Measurements from ENCODE around the gene CACNA1E. TPM values are rescaled to one million over a fixed set of nuclear protein-coding genes. Genes with fewer than 3 reads are reported as not detected.

Gene CACNA1E
- total RNA-seq, 2 experiments from 2014 or later: 0.08 TPM; not detected in 1

GRCh38 chr1:181632492-181632891, 149.2 kb downstream of the CACNA1E start:
- DNase-seq: no peak
- H3K9me3 Mint-ChIP-seq (ENCODE audit: insufficient read depth): no peaks in the 10 kb centered on the region
- CTCF ChIA-PET: no interaction called here
- H3K36me3 Mint-ChIP-seq (ENCODE audit: low read depth): no peaks in the 10 kb centered on the region
- no peak overlapping the region for H3K4me3 Mint-ChIP-seq
- H3K27ac Mint-ChIP-seq: no peak overlapping the region
- no peak for ATAC-seq
- POLR2A ChIA-PET: no interaction called here
- peaks cover 13% of the 10 kb centered on the region for H3K27me3 Mint-ChIP-seq (ENCODE audit: low read depth)
- H3K4me1 Mint-ChIP-seq (ENCODE audit: low read depth): no peaks in the 10 kb centered on the region

- H3K9me3 Mint-ChIP-seq (ENCODE audit: insufficient read depth): no peaks in the 10 kb centered on the region
- DNase-seq (no peak), ATAC-seq (no peak)
- CTCF ChIA-PET: no interaction called here
- no peak overlapping the region for H3K4me3 Mint-ChIP-seq
- H3K4me1 Mint-ChIP-seq (ENCODE audit: low read depth): no peaks in the 10 kb centered on the region
- no peaks in the 10 kb centered on the region for H3K36me3 Mint-ChIP-seq (ENCODE audit: low read depth)
- POLR2A ChIA-PET: no interaction called here
- H3K27me3 Mint-ChIP-seq (ENCODE audit: low read depth): peaks cover 13% of the 10 kb centered on the region
- no peak overlapping the region for H3K27ac Mint-ChIP-seq
Measured at GRCh38 chr1:181632960-181633359, 149.6 kb downstream of the CACNA1E start.

- DNase-seq (peak; percentile 0), ATAC-seq (no peak)
- ChIA-PET POLR2A (no interaction called here), CTCF (no interaction called here)
- H3K9me3 Mint-ChIP-seq (ENCODE audit: insufficient read depth): no peaks in the 10 kb centered on the region
- peaks cover 4% of the 10 kb centered on the region for H3K27me3 Mint-ChIP-seq (ENCODE audit: low read depth)
- no peaks in the 10 kb centered on the region for H3K36me3 Mint-ChIP-seq (ENCODE audit: low read depth)
- no peak overlapping the region for H3K27ac Mint-ChIP-seq
- no peak overlapping the region for H3K4me3 Mint-ChIP-seq
- no peaks in the 10 kb centered on the region for H3K4me1 Mint-ChIP-seq (ENCODE audit: low read depth)
Measured at GRCh38 chr1:181635110-181635509, 151.8 kb downstream of the CACNA1E start.

- H3K4me1 Mint-ChIP-seq (ENCODE audit: low read depth): no peaks in the 10 kb centered on the region
- no peaks in the 10 kb centered on the region for H3K9me3 Mint-ChIP-seq (ENCODE audit: insufficient read depth)
- no peaks in the 10 kb centered on the region for H3K36me3 Mint-ChIP-seq (ENCODE audit: low read depth)
- DNase-seq (no peak), ATAC-seq (no peak)
- ChIA-PET CTCF (no interaction called here), POLR2A (no interaction called here)
- H3K4me3 Mint-ChIP-seq: no peak overlapping the region
- peaks cover 4% of the 10 kb centered on the region for H3K27me3 Mint-ChIP-seq (ENCODE audit: low read depth)
- H3K27ac Mint-ChIP-seq: no peak overlapping the region
Measured at GRCh38 chr1:181637998-181638397, 154.7 kb downstream of the CACNA1E start.

- Mint-ChIP-seq H3K4me1 (ENCODE audit: low read depth) (no peaks in the 10 kb centered on the region), H3K27me3 (ENCODE audit: low read depth) (no peaks in the 10 kb centered on the region), H3K4me3 (no peak overlapping the region), H3K36me3 (ENCODE audit: low read depth) (no peaks in the 10 kb centered on the region), H3K9me3 (ENCODE audit: insufficient read depth) (no peaks in the 10 kb centered on the region), H3K27ac (no peak overlapping the region)
- DNase-seq (no peak), ATAC-seq (no peak)
- ChIA-PET POLR2A (no interaction called here), CTCF (no interaction called here)
Measured at GRCh38 chr1:181640956-181641355, 157.6 kb downstream of the CACNA1E start.

- Mint-ChIP-seq H3K27ac (no peak overlapping the region), H3K9me3 (ENCODE audit: insufficient read depth) (no peaks in the 10 kb centered on the region), H3K4me1 (ENCODE audit: low read depth) (no peaks in the 10 kb centered on the region), H3K27me3 (ENCODE audit: low read depth) (no peaks in the 10 kb centered on the region), H3K4me3 (no peak overlapping the region), H3K36me3 (ENCODE audit: low read depth) (no peaks in the 10 kb centered on the region)
- DNase-seq (no peak), ATAC-seq (no peak)
- POLR2A ChIA-PET: no interaction called here
- CTCF ChIA-PET: no interaction called here
Measured at GRCh38 chr1:181643631-181644030, 160.3 kb downstream of the CACNA1E start.

- no peaks in the 10 kb centered on the region for H3K9me3 Mint-ChIP-seq (ENCODE audit: insufficient read depth)
- H3K36me3 Mint-ChIP-seq (ENCODE audit: low read depth): no peaks in the 10 kb centered on the region
- no peak for ATAC-seq
- ChIA-PET CTCF (no interaction called here), POLR2A (no interaction called here)
- no peak for DNase-seq
- H3K4me1 Mint-ChIP-seq (ENCODE audit: low read depth): no peaks in the 10 kb centered on the region
- H3K4me3 Mint-ChIP-seq: no peak overlapping the region
- H3K27ac Mint-ChIP-seq: no peak overlapping the region
- H3K27me3 Mint-ChIP-seq (ENCODE audit: low read depth): no peaks in the 10 kb centered on the region
Measured at GRCh38 chr1:181645171-181645570, 161.9 kb downstream of the CACNA1E start.

GRCh38 chr1:181646710-181647109, 163.4 kb downstream of the CACNA1E start:
- H3K4me3 Mint-ChIP-seq: no peak overlapping the region
- H3K9me3 Mint-ChIP-seq (ENCODE audit: insufficient read depth): no peaks in the 10 kb centered on the region
- no peak for DNase-seq
- ChIA-PET POLR2A (no interaction called here), CTCF (no interaction called here)
- no peaks in the 10 kb centered on the region for H3K27me3 Mint-ChIP-seq (ENCODE audit: low read depth)
- no peak overlapping the region for H3K27ac Mint-ChIP-seq
- no peaks in the 10 kb centered on the region for H3K36me3 Mint-ChIP-seq (ENCODE audit: low read depth)
- no peaks in the 10 kb centered on the region for H3K4me1 Mint-ChIP-seq (ENCODE audit: low read depth)
- ATAC-seq: no peak

- H3K9me3 Mint-ChIP-seq (ENCODE audit: insufficient read depth): no peaks in the 10 kb centered on the region
- H3K27ac Mint-ChIP-seq: no peak overlapping the region
- ChIA-PET POLR2A (no interaction called here), CTCF (no interaction called here)
- no peaks in the 10 kb centered on the region for H3K4me1 Mint-ChIP-seq (ENCODE audit: low read depth)
- DNase-seq (no peak), ATAC-seq (no peak)
- no peaks in the 10 kb centered on the region for H3K27me3 Mint-ChIP-seq (ENCODE audit: low read depth)
- H3K36me3 Mint-ChIP-seq (ENCODE audit: low read depth): no peaks in the 10 kb centered on the region
- no peak overlapping the region for H3K4me3 Mint-ChIP-seq
Measured at GRCh38 chr1:181647314-181648035, 164.2 kb downstream of the CACNA1E start.

- H3K9me3 Mint-ChIP-seq (ENCODE audit: insufficient read depth): no peaks in the 10 kb centered on the region
- no peak overlapping the region for H3K27ac Mint-ChIP-seq
- ChIA-PET CTCF (no interaction called here), POLR2A (no interaction called here)
- H3K4me3 Mint-ChIP-seq: no peak overlapping the region
- H3K36me3 Mint-ChIP-seq (ENCODE audit: low read depth): no peaks in the 10 kb centered on the region
- no peaks in the 10 kb centered on the region for H3K4me1 Mint-ChIP-seq (ENCODE audit: low read depth)
- DNase-seq (no peak), ATAC-seq (no peak)
- H3K27me3 Mint-ChIP-seq (ENCODE audit: low read depth): no peaks in the 10 kb centered on the region
Measured at GRCh38 chr1:181651276-181651675, 168.0 kb downstream of the CACNA1E start.

- Mint-ChIP-seq H3K36me3 (ENCODE audit: low read depth) (no peaks in the 10 kb centered on the region), H3K4me1 (ENCODE audit: low read depth) (no peaks in the 10 kb centered on the region), H3K27me3 (ENCODE audit: low read depth) (peaks cover 2% of the 10 kb centered on the region), H3K4me3 (no peak overlapping the region), H3K9me3 (ENCODE audit: insufficient read depth) (no peaks in the 10 kb centered on the region), H3K27ac (no peak overlapping the region)
- POLR2A ChIA-PET: no interaction called here
- ATAC-seq: no peak
- CTCF ChIA-PET: interaction anchor here (0.9 kb wide), 1 partner anchor 177 kb away, joined by 3 read pairs; no protein-coding TSS in a partner anchor
- DNase-seq: no peak
Measured at GRCh38 chr1:181655756-181656155, 172.4 kb downstream of the CACNA1E start.

- Mint-ChIP-seq H3K27ac (no peak overlapping the region), H3K27me3 (ENCODE audit: low read depth) (peaks cover 2% of the 10 kb centered on the region), H3K4me3 (no peak overlapping the region), H3K4me1 (ENCODE audit: low read depth) (no peaks in the 10 kb centered on the region), H3K9me3 (ENCODE audit: insufficient read depth) (no peaks in the 10 kb centered on the region), H3K36me3 (ENCODE audit: low read depth) (no peaks in the 10 kb centered on the region)
- no peak for ATAC-seq
- ChIA-PET CTCF (no interaction called here), POLR2A (no interaction called here)
- DNase-seq: no peak
Measured at GRCh38 chr1:181656491-181656890, 173.2 kb downstream of the CACNA1E start.

GRCh38 chr1:181658581-181658980, 175.3 kb downstream of the CACNA1E start:
- no peak for ATAC-seq
- no peaks in the 10 kb centered on the region for H3K9me3 Mint-ChIP-seq (ENCODE audit: insufficient read depth)
- no peak for DNase-seq
- ChIA-PET CTCF (no interaction called here), POLR2A (no interaction called here)
- H3K36me3 Mint-ChIP-seq (ENCODE audit: low read depth): no peaks in the 10 kb centered on the region
- no peak overlapping the region for H3K27ac Mint-ChIP-seq
- H3K4me1 Mint-ChIP-seq (ENCODE audit: low read depth): no peaks in the 10 kb centered on the region
- peaks cover 2% of the 10 kb centered on the region for H3K27me3 Mint-ChIP-seq (ENCODE audit: low read depth)
- H3K4me3 Mint-ChIP-seq: no peak overlapping the region

Data from activated CD8-positive, alpha-beta T cell treated with anti-CD3 and anti-CD28 coated beads, Interleukin-2, amount 10 ng/mL, durations not matched to agents 7 days and 5 days (primary cell).